ENCODE results near the gene RELT. TPM values are rescaled to one million over a fixed set of nuclear protein-coding genes. Genes with fewer than 3 reads are reported as not detected.

The RELT gene
- total and polyA plus RNA-seq, 3 experiments from 2014 or later: 7.5 to 23.4 (median 23.4) TPM

- Histone ChIP-seq H3K36me3 (ENCODE audit: insufficient read depth, low read length) (no peaks in the 10 kb centered on the region), H3K4me3 (ENCODE audit: low read length) (no peak overlapping the region), H3K9me3 (ENCODE audit: low read length) (no peaks in the 10 kb centered on the region), H3K4me1 (ENCODE audit: insufficient read depth, low read length) (peaks cover 50% of the 10 kb centered on the region), H3K27ac (ENCODE audit: low read depth, low read length) (no peak overlapping the region), H3K27me3 (ENCODE audit: insufficient read depth, low read length, poor library complexity, severe bottlenecking) (no peaks in the 10 kb centered on the region)
- Mint-ChIP-seq H3K27me3 (peaks cover 0 to 9% of the 10 kb centered on the region in 2 donors), H3K36me3 (peaks cover 0 to 6% (median 0%) of the 10 kb centered on the region in 3 donors), H3K4me1 (peaks cover 65 to 93% (median 65%) of the 10 kb centered on the region in 3 donors), H3K9me3 (no peaks in the 10 kb centered on the region), H3K27ac (peak overlapping the region in 2 of 8 donors; percentile 87 to 96), H3K4me3 (no peak overlapping the region)
- no peak for DNase-seq
- POLR2A ChIA-PET: no interaction called here
- CTCF ChIA-PET: interaction anchor here (1.3 to 5.3 kb wide), 4 partner anchors 12 to 46 kb away, joined by 3 to 31 read pairs (median 4); no protein-coding TSS in a partner anchor
These were observed 5.4 kb downstream of the RELT start for GRCh38 chr11:73381589-73381988.

- H3K27ac ChIP-seq (ENCODE audit: low read depth, low read length): peak overlapping the region; percentile 4
- POLR2A ChIA-PET: no interaction called here
- peaks cover 52% of the 10 kb centered on the region for H3K4me1 ChIP-seq (ENCODE audit: insufficient read depth, low read length)
- CTCF ChIA-PET: interaction anchor here (0.7 to 5.3 kb wide), 5 partner anchors 12 to 550 kb away, joined by 3 to 31 read pairs (median 4); no protein-coding TSS in a partner anchor
- Mint-ChIP-seq H3K9me3 (no peaks in the 10 kb centered on the region), H3K4me3 (peak overlapping the region in 1 of 7 donors; percentile 48), H3K36me3 (peaks cover 0 to 2% (median 0%) of the 10 kb centered on the region in 3 donors), H3K27me3 (peaks cover 0 to 5% of the 10 kb centered on the region in 2 donors), H3K27ac (peak overlapping the region in 6 of 8 donors; percentile 17 to 96 (median 68)), H3K4me1 (peaks cover 60 to 95% (median 64%) of the 10 kb centered on the region in 3 donors)
- DNase-seq: no peak
- no peak overlapping the region for H3K4me3 ChIP-seq (ENCODE audit: low read length)
- no peaks in the 10 kb centered on the region for H3K36me3 ChIP-seq (ENCODE audit: insufficient read depth, low read length)
- H3K9me3 ChIP-seq (ENCODE audit: low read length): no peaks in the 10 kb centered on the region
- H3K27me3 ChIP-seq (ENCODE audit: insufficient read depth, low read length, poor library complexity, severe bottlenecking): no peaks in the 10 kb centered on the region
These were observed 6.0 kb downstream of the RELT start for GRCh38 chr11:73382183-73382582.

GRCh38 chr11:73382747-73383146 lies 6.5 kb downstream of the RELT start:
- H3K27me3 Mint-ChIP-seq: peaks cover 0 to 3% of the 10 kb centered on the region in 2 donors
- H3K27ac ChIP-seq (ENCODE audit: low read depth, low read length): peak overlapping the region; percentile 4
- peaks cover 50% of the 10 kb centered on the region for H3K4me1 ChIP-seq (ENCODE audit: insufficient read depth, low read length)
- peak overlapping the region in 5 of 8 donors; percentile 29 to 96 (median 79) for H3K27ac Mint-ChIP-seq
- no peaks in the 10 kb centered on the region for H3K36me3 ChIP-seq (ENCODE audit: insufficient read depth, low read length)
- H3K4me3 ChIP-seq (ENCODE audit: low read length): no peak overlapping the region
- H3K36me3 Mint-ChIP-seq: peaks cover 0 to 2% (median 0%) of the 10 kb centered on the region in 3 donors
- H3K27me3 ChIP-seq (ENCODE audit: insufficient read depth, low read length, poor library complexity, severe bottlenecking): no peaks in the 10 kb centered on the region
- no peaks in the 10 kb centered on the region for H3K9me3 Mint-ChIP-seq
- ChIA-PET POLR2A (no interaction called here), CTCF (interaction anchor here (0.7 to 5.3 kb wide), 5 partner anchors 11 to 550 kb away, joined by 3 to 31 read pairs (median 4); no protein-coding TSS in a partner anchor)
- peaks cover 56 to 95% (median 61%) of the 10 kb centered on the region in 3 donors for H3K4me1 Mint-ChIP-seq
- H3K4me3 Mint-ChIP-seq: no peak overlapping the region
- H3K9me3 ChIP-seq (ENCODE audit: low read length): no peaks in the 10 kb centered on the region
- no peak for DNase-seq

- Histone ChIP-seq H3K4me3 (ENCODE audit: low read length) (no peak overlapping the region), H3K27me3 (ENCODE audit: insufficient read depth, low read length, poor library complexity, severe bottlenecking) (no peaks in the 10 kb centered on the region), H3K4me1 (ENCODE audit: insufficient read depth, low read length) (peaks cover 42% of the 10 kb centered on the region), H3K36me3 (ENCODE audit: insufficient read depth, low read length) (no peaks in the 10 kb centered on the region), H3K27ac (ENCODE audit: low read depth, low read length) (no peak overlapping the region), H3K9me3 (ENCODE audit: low read length) (no peaks in the 10 kb centered on the region)
- peak overlapping the region in 6 of 8 donors; percentile 54 to 96 (median 85) for H3K27ac Mint-ChIP-seq
- no peak for DNase-seq
- H3K27me3 Mint-ChIP-seq: peaks cover 0 to 3% of the 10 kb centered on the region in 2 donors
- no peaks in the 10 kb centered on the region for H3K9me3 Mint-ChIP-seq
- CTCF ChIA-PET: interaction anchor here (1.4 to 5.3 kb wide), 4 partner anchors 10 to 32 kb away, joined by 3 to 31 read pairs (median 8); no protein-coding TSS in a partner anchor
- H3K4me3 Mint-ChIP-seq: peak overlapping the region in 4 of 7 donors; percentile 37 to 80 (median 42)
- peaks cover 54 to 95% (median 60%) of the 10 kb centered on the region in 3 donors for H3K4me1 Mint-ChIP-seq
- H3K36me3 Mint-ChIP-seq: peaks cover 0 to 6% (median 0%) of the 10 kb centered on the region in 3 donors
- POLR2A ChIA-PET: no interaction called here
These were observed 7.3 kb downstream of the RELT start for GRCh38 chr11:73383249-73384124.

- H3K27ac Mint-ChIP-seq: peak overlapping the region; percentile 63 to 96 (median 86)
These were observed 7.9 kb downstream of the RELT start for GRCh38 chr11:73384125-73384441.

GRCh38 chr11:73384531-73384871 lies 8.3 kb downstream of the RELT start:
- Histone ChIP-seq H3K27ac (ENCODE audit: low read depth, low read length) (peak overlapping the region; percentile 58), H3K9me3 (ENCODE audit: low read length) (no peaks in the 10 kb centered on the region), H3K4me1 (ENCODE audit: insufficient read depth, low read length) (peaks cover 41% of the 10 kb centered on the region), H3K27me3 (ENCODE audit: insufficient read depth, low read length, poor library complexity, severe bottlenecking) (no peaks in the 10 kb centered on the region), H3K4me3 (ENCODE audit: low read length) (no peak overlapping the region), H3K36me3 (ENCODE audit: insufficient read depth, low read length) (no peaks in the 10 kb centered on the region)
- peak overlapping the region; percentile 63 to 96 (median 85) for H3K27ac Mint-ChIP-seq
- H3K4me1 Mint-ChIP-seq: peaks cover 44 to 85% (median 57%) of the 10 kb centered on the region in 3 donors
- peaks cover 0 to 6% (median 0%) of the 10 kb centered on the region in 3 donors for H3K36me3 Mint-ChIP-seq
- DNase-seq: no peak
- no peaks in the 10 kb centered on the region for H3K9me3 Mint-ChIP-seq
- H3K4me3 Mint-ChIP-seq: peak overlapping the region in 6 of 7 donors; percentile 35 to 80 (median 53)
- CTCF ChIA-PET: interaction anchor here (0.7 to 5.3 kb wide), 4 partner anchors 9 to 241 kb away, joined by 3 to 31 read pairs (median 10); no protein-coding TSS in a partner anchor
- POLR2A ChIA-PET: interaction anchor here (0.8 to 1.2 kb wide), 2 partner anchors 9 to 19 kb away, joined by 3 read pairs; no protein-coding TSS in a partner anchor
- peaks cover 0 to 6% of the 10 kb centered on the region in 2 donors for H3K27me3 Mint-ChIP-seq

More at GRCh38 chr11:73384125-73384441, 7.9 kb downstream of the RELT start:
- no peaks in the 10 kb centered on the region for H3K36me3 ChIP-seq (ENCODE audit: insufficient read depth, low read length)
- DNase-seq: no peak
- CTCF ChIA-PET: interaction anchor here (2.1 to 5.3 kb wide), 3 partner anchors 9 to 35 kb away, joined by 7 to 31 read pairs (median 13); no protein-coding TSS in a partner anchor
- H3K27ac ChIP-seq (ENCODE audit: low read depth, low read length): no peak overlapping the region
- H3K4me1 ChIP-seq (ENCODE audit: insufficient read depth, low read length): peaks cover 41% of the 10 kb centered on the region
- H3K4me1 Mint-ChIP-seq: peaks cover 48 to 89% (median 58%) of the 10 kb centered on the region in 3 donors
- no peaks in the 10 kb centered on the region for H3K9me3 Mint-ChIP-seq
- no peaks in the 10 kb centered on the region for H3K27me3 ChIP-seq (ENCODE audit: insufficient read depth, low read length, poor library complexity, severe bottlenecking)
- POLR2A ChIA-PET: interaction anchor here (0.8 kb wide), 1 partner anchor 9 kb away, joined by 3 read pairs; no protein-coding TSS in a partner anchor
- no peak overlapping the region for H3K4me3 ChIP-seq (ENCODE audit: low read length)
- peaks cover 0 to 5% of the 10 kb centered on the region in 2 donors for H3K27me3 Mint-ChIP-seq
- peak overlapping the region in 3 of 7 donors; percentile 23 to 80 (median 44) for H3K4me3 Mint-ChIP-seq
- no peaks in the 10 kb centered on the region for H3K9me3 ChIP-seq (ENCODE audit: low read length)
- H3K36me3 Mint-ChIP-seq: peaks cover 0 to 6% (median 0%) of the 10 kb centered on the region in 3 donors

- CTCF ChIA-PET: interaction anchor here (0.7 to 5.3 kb wide), 4 partner anchors 8 to 240 kb away, joined by 3 to 31 read pairs (median 10); no protein-coding TSS in a partner anchor
- H3K4me3 ChIP-seq (ENCODE audit: low read length): no peak overlapping the region
- H3K27ac ChIP-seq (ENCODE audit: low read depth, low read length): peak overlapping the region; percentile 58
- no peaks in the 10 kb centered on the region for H3K27me3 ChIP-seq (ENCODE audit: insufficient read depth, low read length, poor library complexity, severe bottlenecking)
- DNase-seq: no peak
- no peaks in the 10 kb centered on the region for H3K9me3 ChIP-seq (ENCODE audit: low read length)
- peak overlapping the region; percentile 63 to 96 (median 86) for H3K27ac Mint-ChIP-seq
- H3K4me1 ChIP-seq (ENCODE audit: insufficient read depth, low read length): peaks cover 41% of the 10 kb centered on the region
- H3K4me1 Mint-ChIP-seq: peaks cover 47 to 85% (median 57%) of the 10 kb centered on the region in 3 donors
- H3K36me3 Mint-ChIP-seq: peaks cover 0 to 10% (median 0%) of the 10 kb centered on the region in 3 donors
- no peaks in the 10 kb centered on the region for H3K36me3 ChIP-seq (ENCODE audit: insufficient read depth, low read length)
- peaks cover 0 to 3% of the 10 kb centered on the region in 2 donors for H3K27me3 Mint-ChIP-seq
- POLR2A ChIA-PET: interaction anchor here (0.8 to 1.2 kb wide), 2 partner anchors 8 to 19 kb away, joined by 3 read pairs; no protein-coding TSS in a partner anchor
- H3K4me3 Mint-ChIP-seq: peak overlapping the region; percentile 35 to 80 (median 54)
- H3K9me3 Mint-ChIP-seq: no peaks in the 10 kb centered on the region
These were observed 8.9 kb downstream of the RELT start for GRCh38 chr11:73384872-73385689.

Data from CD8-positive, alpha-beta memory T cell (primary cell).